Activated effector memory CD4-positive, alpha-beta T cell treated with anti-CD3 and anti-CD28 coated beads, Interleukin-2, amount 50 U/mL, for 16 hours (primary cell): ENCODE measurements around the gene NEK1.

ENCODE experiments used
- DNase-seq: peaks from one replicate; pipeline ENCODE4 v3.0.0-alpha.2; 2020

NEK1 gene

GRCh38 chr4:169352360-169352759 is 260.0 kb downstream of the NEK1 start:
- no peak for DNase-seq

- DNase-seq: no peak
Measured at GRCh38 chr4:169351872-169352271, 260.5 kb downstream of the NEK1 start.

DNA sequence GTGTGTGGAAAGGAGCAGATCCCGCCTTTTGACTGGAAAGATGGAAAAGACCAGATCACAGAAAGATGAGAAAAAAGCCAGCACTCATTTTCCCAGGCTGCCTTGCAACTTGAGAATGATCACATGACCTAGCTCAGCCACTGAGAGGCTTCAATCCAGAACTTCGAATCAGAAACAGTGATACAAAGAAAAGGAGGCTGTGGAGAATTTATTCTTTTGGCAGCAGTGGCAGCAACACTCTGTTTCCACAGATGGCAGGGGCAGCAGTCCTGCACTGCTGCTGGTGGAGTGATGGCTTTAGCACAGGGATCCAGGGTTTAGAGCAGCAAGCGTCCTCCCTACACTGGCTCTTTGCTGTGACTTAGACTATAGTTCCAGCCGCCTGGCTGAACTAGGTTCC is 263.8 kb downstream of the NEK1 start:
- DNase-seq: no peak

- no peak for DNase-seq
Measured at GRCh38 chr4:169346840-169347239, 265.5 kb downstream of the NEK1 start.

DNA sequence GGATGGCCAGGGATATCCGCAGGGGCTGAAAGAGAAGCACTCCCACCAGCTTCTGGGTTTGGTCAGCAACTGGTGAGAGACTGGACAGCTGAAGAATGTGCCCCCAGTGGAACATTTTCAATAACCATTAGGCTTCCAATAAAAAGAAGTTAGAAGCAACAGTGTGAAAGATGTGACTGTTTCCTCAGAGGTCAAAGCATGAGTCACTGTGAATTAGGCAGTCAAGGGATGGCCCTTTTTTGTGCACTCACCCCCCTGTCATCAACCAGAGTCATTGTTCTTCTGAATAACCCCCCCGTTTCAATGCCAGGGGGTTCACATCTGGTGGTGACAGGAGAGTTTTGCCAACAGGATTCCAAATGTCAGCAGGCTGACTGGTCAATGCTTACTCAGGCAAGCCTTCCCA is 267.1 kb downstream of the NEK1 start:
- no peak for DNase-seq
